Ishikawa (cell line): ENCODE data around the gene CCDC32.

ENCODE experiments used
- EGR1 ChIP-seq: IDR thresholded peaks from 2 replicates; pipeline ENCODE4 v1.6.1; 2012
- FOXM1 ChIP-seq: IDR thresholded peaks from 2 replicates; pipeline ENCODE4 v1.6.1; 2012; ENCODE audit warnings: low read depth, borderline replicate concordance
- REST ChIP-seq: IDR thresholded peaks from 2 replicates; pipeline ENCODE4 v1.6.1; 2012; ENCODE audit warnings: low read depth, mild to moderate bottlenecking
- TAF1 ChIP-seq: IDR thresholded peaks from 2 replicates; pipeline ENCODE4 v1.6.1; 2012; ENCODE audit warnings: low read depth, mild to moderate bottlenecking
- TEAD4 ChIP-seq: IDR thresholded peaks from 2 replicates; pipeline ENCODE4 v1.6.1; 2012

GRCh38 chr15:40533763-40534364 is 31.0 kb downstream of the CCDC32 start:
- TF ChIP-seq REST (no peak), EGR1 (no peak), TEAD4 (no peak), FOXM1 (no peak), TAF1 (no peak)
